CD4-positive, alpha-beta T cell treated with Interleukin-15 for 1 hour (primary cell): ENCODE measurements around the gene REV3L.
A peak's percentile ranks its signal among the peaks of the same experiment; 100 is the strongest.

Experiments
- DNase-seq: peaks from one replicate; pipeline ENCODE4 v3.0.0-alpha.2; 2020

Gene REV3L

DNA sequence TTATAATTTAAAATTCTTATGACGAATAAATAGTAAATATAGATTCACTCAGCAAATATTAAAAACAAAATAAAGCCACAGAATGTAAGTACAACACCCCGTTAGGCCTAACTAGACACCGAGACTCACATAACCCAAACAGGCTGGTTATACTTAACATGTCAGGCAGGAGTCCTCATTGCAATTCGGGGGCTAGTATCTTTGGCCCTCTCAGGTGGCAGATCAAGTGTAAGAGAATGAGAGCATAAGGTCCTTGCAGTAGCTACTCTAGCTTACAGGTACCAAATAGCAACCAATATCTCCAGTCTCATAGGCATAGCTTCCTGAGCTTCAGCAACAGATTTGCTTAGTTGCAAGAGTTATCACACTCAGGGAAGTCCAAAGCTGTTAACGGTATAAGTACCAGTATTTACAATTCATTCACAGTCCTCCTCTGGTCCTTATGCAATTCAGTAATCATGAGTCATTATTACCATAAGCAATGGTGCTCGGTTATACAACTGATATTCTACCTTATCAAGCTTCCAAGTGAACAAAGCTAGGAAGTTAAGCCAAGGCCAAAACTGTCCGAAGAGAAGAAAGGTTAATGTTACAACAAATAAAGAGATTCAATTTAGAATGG, 20.1 kb downstream of the REV3L start:
- no peak for DNase-seq

DNA sequence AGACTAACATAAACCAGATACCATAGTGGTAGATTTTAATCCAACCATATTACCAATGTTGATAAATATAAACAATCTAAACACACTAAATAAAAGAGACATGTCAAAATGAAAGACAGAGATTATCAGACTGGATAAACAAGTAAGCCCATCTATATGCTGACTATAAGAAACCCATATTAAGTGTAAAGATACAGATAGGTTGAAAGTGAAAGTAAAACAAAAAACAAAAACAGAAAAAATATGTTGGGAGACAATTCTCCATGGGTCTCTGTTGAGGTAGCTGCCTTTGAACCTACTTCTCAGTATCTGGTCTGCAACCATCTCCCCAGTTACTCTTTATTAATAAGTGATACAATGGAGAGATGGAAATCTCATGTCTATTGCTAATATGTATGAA, 21.2 kb downstream of the REV3L start:
- DNase-seq: no peak

DNA sequence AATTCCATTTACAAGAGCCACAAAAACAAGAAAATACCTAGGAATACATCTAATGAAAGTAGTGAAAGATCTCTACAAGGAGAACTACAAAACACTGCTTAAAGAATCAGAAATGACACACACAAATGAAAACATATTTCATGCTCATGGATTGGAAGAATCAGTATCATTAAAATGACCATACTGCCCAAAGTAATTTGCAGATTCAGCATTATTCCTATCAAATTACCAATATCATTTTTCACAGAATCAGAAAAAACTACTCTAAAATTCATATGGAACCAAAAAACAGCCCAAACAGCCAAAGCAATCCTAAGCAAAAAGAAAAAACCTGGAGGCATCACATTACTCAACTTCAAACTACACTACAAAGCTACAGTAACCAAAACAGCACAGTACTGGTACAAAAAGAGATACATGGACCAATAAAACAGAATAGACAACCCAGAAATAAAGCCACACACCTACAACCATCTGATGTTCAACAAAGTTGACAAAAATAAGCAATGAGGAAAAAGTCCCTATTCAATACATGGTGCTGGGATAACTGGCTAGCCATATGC, 24.3 kb downstream of the REV3L start:
- DNase-seq: no peak

DNA sequence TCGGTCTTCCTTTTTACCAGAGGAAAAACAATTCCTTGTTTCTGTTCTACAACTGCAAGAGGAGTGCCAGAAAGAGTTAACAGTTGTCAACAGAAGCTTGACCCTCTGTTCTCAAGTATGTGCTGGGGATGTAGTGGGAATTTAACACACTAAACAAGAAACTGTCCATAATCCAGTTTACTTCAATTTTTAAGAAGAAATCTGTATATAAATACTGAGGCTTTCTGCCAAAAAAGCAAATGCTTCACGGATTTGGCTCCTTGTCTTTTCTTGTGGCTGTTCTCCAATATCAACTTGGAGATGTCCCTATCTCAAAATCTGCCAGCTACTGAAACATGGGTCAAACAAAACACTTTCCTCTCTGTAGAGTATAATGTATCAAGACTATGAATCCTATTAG, 26.8 kb downstream of the REV3L start:
- DNase-seq: no peak

DNA sequence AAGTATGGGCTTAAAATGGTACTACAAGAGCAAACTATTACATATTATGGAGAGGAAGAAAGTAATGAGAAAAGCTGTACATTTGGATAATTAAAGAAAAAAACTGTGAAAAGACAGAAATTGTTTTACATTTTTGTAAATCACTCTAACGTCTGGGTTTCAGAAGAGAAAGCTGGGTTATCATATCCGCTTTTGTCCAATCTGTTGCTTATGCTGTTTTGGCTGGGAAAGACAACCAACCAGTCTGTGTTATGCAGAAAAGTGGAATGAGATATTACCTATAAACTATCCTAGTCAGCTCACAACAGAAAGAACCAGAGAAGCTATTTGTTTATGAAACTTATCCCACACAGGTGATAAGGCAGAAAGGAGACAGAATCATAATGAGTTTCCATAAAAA, 32.4 kb downstream of the REV3L start:
- DNase-seq: no peak

DNA sequence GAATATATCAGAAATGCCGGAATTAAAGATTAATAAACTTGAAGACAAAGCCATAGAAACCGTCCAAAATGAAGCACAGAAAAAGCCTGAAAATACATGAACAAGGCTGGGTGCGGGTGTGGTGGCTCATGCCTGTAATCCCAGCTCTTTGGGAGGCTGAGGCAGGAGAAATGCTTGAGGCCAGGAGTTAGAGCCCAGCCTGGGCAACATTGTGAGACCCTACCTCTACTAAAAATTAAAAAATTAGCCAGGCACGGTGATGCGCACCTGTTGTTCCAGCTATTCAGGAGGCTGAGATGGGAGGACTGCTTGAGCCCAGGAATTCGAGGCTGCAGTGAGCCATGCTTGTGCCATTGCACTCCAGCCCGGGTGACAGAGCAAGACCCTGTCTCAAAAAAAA, 32.9 kb downstream of the REV3L start:
- no peak for DNase-seq

DNA sequence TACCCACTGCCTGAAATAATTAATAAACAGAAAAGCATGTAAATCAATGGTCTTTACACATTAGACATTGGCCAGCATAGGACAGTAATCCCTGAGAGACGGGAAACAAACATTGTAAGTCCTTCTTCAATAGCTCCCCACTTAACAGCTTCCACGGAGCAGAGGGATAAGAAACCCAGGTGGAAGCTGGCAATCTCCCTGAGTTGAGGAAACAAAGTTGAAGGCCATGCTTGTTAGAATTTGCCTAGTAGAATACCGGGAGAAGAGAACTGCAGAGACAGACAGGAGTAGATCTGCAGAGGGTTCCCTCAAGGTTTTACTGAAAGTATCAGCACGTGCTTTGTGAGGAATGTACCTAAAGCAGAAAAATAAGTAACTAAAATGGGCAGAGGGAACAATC, 33.9 kb downstream of the REV3L start:
- no peak for DNase-seq

DNA sequence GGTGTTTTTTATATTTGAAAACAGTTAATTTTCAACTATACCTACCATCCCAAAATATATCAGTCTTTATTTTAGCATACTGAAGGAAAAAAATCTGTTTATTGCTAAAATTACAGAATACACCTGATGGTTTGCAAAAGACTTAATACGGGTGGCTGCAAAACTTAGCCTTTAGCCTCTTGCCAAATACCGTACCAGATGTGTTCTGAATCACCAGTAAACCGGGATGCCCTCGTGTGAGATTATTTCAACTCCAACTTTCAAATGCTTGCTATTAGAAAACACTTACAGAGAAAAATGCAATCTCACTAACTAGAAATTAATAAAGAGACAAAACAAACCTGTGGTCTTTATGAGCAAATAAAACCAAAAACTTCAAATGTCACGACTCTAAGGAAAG, 36.0 kb downstream of the REV3L start:
- no peak for DNase-seq

DNA sequence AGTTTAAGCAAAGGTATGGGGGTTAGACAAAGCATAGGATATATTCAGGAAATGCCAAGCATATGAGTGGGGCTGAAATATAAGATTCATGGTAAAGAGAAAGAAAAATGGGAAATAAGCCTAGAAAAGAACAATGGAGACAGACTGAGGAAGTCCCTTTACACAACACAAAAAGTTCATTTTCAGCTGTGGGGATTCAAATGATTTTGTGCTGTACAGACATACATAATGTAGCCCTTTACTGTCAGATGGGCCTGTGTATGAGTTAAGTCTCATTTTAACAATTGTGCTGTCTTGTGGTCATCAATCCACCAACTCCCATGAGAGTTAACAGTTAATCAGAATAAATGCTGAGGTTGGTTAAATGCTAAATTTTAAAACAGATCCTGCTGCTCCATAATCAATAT, 37.2 kb downstream of the REV3L start:
- DNase-seq: no peak

DNA sequence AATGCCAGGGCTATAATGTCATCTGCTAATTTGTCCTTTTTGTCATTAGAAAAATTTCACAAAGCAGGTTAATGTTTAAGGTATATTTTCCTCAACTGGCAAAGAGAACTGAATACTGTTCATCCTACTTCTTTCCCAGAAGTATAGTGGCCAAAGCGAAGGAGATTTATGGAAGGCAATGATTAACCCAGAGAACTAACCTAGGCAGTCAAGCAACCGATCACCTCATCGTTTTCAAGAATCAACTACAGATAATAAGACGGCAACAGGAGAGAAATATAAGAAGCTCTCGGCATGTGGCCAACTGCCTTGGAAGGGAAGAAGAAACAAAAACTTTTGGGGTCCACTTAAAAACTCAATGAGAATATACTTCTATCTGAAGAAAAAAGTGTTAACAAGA, 38.2 kb downstream of the REV3L start:
- no peak for DNase-seq

DNA sequence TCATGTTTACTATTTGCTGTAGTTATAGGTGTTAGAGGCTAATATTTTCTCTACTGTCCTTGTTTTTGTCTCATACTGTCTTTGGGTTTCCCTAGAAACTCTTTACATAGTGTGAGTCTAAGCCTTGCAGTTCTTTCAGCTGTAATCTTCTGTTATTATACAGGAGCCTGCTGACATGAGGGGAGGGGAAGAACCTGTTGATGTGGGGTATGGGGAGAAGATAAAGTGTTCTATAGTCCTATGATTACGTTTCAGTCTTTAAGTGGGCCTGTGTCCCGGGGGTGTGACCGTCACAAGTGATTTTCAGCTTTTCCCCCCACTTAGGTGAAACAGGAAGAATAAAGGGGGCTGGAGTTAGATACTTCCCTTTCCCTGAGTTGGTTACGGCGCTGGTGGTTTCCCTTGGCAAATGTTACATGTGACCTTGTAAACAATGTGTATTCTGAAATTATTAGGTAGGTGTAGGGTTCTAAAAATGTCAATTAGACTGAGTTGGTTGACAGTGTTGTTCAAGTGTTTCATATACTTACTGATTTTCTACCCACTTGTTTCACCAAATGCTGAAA, 41.3 kb downstream of the REV3L start:
- peak; percentile 31 for DNase-seq

DNA sequence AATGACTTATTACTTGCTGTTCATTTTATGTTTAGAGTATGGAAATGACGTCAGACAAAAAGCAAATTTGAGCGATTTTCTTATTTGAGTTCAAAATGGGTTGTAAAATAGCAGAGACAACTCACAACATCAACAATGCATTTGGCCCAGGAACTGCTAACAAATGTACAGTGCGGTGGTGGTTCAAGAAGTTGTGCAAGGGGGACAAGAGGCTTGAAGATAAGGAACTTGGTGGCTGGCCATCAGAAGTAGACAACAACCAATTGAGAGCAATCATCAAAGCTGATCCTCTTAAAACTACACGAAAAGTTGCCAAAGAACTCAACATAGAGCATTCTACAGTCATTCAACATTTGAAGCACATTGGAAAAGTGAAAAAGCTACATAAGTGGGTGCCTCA, 43.8 kb downstream of the REV3L start:
- DNase-seq: no peak

DNA sequence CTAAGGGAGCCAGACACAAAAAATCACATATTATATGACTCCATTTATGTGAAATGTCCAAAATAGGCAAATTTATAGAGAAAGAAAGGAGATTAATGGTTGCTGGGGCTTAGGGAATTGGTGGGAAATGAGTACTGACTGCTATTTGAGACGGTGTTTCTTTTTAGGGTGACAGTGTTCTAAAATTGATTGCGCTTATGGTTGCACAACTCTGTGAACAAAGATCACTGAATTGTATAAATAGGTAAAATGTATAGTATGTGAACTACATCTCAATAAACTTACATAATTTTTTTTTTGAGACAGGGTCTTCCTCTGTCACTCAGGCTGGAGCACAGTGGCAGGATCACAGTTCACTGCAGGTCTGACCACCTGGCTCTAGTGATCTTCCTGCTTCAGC, 45.4 kb downstream of the REV3L start:
- DNase-seq: no peak

DNA sequence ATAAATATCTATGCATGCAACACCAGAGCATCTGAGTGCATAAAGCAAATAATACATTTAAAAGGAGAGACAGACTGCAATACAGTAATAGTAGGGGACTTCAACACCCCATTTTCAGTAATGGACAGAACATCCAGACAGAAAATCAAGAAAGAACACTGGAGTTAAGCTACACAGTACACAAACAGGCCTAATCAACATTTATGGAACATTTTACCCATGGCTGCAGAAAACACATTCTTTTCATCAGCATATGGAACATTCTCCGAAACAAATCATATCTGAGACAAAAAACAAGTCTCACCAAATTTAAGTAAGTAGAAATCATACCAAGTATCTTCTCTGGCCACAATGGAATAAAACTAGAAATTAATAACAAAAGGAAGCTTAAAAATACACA, 50.5 kb downstream of the REV3L start:
- DNase-seq: no peak

DNA sequence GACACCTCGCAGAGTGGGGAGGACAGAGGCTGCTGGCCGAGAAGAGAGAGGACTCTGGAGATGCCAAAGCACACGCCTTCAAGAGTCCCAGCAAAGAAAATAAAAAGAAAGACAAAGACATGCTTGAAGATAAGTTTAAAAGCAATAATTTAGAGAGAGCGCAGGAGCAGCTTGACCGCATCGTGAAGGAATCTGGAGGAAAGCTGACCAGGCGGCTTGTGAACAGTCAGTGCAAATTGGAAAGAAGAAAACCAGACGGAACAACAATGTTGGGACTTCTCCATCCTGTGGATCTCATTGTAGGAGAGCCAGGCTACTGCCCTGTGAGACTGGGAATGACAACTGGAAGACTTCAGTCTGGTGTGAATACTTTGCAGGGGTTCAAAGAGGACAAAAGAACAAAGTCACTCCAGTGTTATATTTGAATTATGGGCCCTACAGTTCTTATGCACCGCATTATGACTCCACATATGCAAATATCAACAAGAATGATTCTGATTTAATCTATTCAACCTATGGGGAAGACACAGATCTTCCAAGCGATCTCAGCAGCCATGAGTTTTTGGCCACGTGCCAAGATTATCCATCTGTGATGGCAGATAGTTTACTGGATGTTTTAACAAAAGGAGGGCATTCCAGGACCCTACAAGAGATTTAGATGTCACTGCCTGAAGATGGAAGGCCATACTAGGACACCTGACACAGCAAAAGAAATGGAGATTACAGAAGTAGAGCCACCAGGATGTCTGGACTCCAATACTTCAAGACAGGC, 52.2 kb downstream of the REV3L start:
- no peak for DNase-seq

DNA sequence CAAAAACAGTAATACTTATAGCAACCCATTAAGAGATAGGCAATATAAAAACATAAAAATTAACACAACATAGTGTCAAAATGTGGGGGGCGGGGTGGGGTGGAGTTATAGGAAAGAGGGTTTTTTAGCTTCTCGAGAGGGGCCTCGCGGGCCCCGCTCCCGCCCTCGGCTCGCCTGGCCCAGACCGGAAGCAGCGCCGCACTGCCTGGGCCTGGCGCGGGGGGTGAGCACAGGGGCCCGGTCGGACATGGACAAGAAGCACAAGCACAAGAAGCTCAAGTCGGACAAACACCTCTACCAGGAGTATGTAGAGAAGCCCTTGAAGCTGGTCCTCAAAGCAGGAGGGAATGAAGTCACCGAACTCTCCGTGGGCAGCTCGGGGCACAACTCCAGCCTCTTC, 53.4 kb downstream of the REV3L start:
- DNase-seq: no peak

DNA sequence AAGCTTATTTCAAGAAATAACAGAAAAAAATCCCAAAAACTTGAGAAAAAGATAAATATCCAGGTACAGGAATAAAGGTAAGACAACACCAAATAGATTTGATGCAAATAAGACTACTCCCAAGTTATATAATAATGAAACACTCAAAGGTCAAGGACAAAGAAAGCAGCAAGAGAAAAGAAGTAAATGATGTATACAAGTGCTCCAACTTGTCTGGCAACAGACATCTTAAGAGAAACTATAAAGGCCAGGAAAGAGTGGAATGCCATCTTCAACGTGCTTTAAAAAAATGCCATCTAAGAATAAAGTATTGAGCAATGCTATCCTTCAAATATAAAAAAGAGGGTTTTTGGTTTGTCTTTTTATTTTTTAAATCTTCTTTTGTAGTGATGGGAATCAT, 54.2 kb downstream of the REV3L start:
- DNase-seq: no peak

DNA sequence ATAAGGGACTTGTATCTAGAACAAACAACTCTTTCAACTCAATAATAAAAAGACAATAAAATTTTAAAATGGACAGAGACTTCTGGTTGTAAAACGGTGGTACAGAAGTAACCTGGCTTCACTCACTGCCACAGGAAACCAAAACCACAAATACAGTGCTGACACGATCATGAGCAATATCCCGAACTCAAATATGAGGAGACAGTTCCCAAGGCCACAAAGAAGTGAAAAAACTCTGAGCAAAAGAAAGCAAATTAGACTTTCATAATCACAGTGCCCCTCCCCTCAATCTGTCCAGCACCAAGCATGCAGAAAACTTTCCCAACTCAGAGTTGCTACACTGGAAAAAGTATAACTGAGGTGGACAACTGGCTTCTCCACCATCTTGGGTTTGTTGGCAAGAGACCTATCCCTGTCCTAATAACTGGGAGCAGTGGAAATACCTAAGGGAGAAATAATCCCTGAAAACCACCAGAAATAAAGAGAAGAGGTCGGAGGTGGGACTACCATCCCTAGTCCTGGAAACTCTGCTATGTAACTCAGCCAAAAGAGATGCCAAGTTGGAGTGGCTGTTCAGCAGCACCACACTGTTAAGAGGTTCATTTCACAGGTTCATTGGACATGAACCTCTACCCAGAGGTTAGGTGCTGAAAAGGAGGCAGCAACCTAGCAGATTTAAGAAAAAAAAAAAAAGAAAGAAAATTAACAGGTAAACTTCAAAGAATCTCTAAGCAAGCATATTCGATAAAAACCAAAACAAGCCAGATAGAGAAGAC, 55.5 kb downstream of the REV3L start:
- peak; percentile 23 for DNase-seq

DNA sequence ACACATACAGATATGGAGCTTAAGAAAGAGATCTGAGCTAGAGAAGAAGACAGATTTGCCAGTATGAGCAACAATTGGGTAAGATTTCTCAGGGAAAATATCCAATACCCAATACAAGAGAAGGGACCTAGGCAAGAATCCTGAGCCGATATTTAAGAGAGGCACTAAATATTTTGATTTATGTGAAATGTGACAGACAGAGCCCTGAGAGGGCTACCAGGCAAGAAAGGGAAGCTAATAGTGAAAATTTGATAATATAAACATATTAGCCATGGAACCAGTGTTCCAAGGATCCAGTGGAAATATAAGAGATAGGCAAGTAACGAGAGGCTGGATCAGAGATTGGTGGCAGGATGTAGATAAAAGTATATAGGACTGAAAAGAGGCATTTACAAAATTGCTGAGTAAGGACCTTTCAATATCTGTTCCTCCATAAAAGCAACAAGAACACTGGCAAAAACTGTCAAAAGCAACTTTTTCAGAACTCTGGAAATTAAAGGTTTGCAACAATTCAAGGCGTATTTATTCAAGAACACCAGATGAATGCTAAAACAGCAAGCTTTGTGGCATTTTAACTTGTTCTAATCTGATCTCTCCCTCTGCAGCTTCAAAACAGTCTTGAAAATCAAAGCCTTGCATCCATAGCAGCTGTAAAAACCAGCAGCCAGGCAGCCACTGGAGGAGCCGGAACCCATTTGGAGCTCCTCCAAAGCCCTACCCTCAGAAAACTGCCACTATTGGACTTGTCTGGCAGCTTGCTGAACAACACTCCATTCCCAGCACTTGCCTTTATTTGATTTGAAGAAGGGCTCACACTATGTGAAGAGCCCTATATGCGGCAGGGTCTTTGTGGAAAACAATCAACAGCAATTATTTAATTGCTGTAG, 58.8 kb downstream of the REV3L start:
- no peak for DNase-seq

DNA sequence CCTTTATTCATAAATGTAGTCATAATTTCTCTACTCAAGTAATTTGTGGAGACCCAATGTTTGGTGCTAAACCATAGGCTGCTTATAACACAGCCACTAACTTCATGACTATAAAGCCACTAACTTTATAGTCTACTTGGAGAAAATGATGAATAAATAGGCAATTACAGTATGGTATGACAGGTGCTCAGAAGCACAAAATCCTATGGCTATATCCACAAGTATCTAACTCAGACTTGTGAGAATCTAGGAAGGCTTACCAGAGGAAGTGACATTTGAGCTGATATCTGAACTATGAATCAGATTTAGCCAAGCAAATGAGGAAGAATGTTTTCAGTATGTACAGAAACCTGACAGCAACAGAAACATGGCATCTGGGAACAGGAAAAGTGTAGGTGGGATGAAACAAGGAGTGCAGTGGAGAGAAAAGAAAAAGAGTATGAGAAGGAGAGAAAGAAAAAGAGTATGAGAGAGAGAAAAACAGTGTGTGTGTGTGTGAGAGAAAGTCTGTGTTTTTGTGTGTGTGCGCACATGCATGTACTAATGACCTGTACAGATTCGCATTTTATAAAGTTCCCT, 59.9 kb downstream of the REV3L start:
- no peak for DNase-seq

DNA sequence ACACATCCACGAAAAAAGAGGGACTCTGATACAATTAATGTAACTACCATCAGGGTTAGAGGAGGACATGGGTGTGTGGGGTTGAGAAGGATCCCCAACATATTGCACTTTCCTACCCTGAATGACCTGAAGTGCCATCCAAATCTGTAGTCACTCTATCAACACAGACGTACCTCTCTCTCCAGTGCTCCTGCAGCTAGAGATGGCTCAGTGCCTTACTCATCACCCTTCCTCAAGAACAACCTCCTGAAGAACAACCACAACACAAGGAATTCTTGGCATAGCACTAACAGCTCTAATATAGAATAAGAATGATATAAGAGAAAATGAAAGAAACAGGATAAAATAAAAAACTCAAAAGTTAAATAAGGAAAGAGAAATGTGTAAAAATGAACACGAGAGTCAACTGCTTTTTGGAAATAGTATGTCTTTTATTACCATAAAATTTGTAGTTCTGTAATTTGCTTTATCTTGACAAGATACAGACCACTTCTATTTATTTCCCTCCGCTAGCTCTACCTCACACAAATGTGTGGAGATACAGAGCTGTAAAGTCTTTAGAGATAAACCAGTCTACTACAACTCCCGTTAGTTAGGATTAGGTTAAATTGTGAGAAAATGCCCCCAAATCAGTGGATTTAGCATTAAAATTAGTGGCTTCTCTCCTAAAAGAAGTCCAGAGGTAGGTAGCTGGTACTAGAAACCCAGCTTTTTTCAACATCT, 63.9 kb downstream of the REV3L start:
- no peak for DNase-seq
